Brain pericyte (primary cell): ENCODE measurements around the gene CCR1.
"Not testable (repeated sequence)": the region's sequence is repeated elsewhere in the genome, so short reads cannot be mapped to it uniquely, and the experiment has no call there.

Experiments used
- DNase-seq: peaks from one replicate; pipeline ENCODE4 v3.0.0-alpha.2; 2012; ENCODE audit warnings: low read depth, low spot score

Gene CCR1

GRCh38 chr3:46168583-46169345 is 39.3 kb downstream of the CCR1 start:
- DNase-seq: no peak

- no peak for DNase-seq
These were observed 44.5 kb downstream of the CCR1 start for GRCh38 chr3:46163556-46164041.

GRCh38 chr3:46162975-46163555 is 45.0 kb downstream of the CCR1 start:
- no peak for DNase-seq

DNA sequence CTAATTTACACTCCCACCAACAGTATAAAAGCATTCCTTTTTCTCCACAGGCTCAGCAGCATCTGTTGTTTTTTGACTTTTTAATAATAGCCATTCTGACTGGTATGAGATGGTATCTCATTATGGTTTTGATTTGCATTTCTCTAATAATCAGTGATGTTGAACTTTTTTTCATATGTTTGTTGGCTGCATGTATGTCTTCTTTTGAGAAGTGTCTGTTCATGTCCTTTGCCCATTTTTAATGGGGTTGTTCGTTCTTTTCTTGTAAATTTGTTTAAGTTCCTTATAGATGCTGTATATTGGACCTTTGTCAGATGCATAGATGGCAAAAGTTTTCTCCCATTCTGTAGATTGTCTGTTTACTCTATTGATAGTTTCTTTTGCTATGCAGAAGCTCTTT is 50.4 kb downstream of the CCR1 start:
- not testable (repeated sequence) for DNase-seq

DNA sequence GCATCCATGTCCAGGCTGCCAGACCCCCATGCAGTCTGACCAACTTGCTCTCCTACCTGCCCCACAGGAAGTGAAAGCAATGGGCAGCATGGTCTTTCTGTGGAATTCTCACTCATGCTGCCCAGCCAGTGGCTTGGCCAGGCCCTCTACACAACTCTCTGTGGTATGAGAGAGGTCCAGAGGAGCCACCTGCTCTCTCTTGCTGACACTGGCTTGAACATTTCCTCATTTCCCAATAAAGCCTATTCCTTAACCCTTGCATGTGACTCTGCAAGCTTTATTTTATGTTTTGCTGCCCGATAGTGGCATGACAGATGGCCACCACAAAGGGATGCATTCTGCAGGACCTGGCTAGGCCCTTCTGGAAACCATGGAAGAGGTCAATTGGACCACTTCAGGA is 53.8 kb downstream of the CCR1 start:
- no peak for DNase-seq
